HG03521 (cell line): Measurements from ENCODE around the gene ESAM.
A peak's percentile ranks its signal among the peaks of the same experiment; 100 is the strongest.
"Not testable (repeated sequence)": the region's sequence is repeated elsewhere in the genome, so short reads cannot be mapped to it uniquely, and the experiment has no call there.

Experiments
- ATAC-seq: cut with Tn5 transposase; IDR thresholded peaks from one replicate; pipeline ENCODE4 v1.9.1; 2021; ENCODE audit warnings: mild to moderate bottlenecking, moderate library complexity; ENCODE audit not compliant: unreplicated experiment

The ESAM gene

DNA sequence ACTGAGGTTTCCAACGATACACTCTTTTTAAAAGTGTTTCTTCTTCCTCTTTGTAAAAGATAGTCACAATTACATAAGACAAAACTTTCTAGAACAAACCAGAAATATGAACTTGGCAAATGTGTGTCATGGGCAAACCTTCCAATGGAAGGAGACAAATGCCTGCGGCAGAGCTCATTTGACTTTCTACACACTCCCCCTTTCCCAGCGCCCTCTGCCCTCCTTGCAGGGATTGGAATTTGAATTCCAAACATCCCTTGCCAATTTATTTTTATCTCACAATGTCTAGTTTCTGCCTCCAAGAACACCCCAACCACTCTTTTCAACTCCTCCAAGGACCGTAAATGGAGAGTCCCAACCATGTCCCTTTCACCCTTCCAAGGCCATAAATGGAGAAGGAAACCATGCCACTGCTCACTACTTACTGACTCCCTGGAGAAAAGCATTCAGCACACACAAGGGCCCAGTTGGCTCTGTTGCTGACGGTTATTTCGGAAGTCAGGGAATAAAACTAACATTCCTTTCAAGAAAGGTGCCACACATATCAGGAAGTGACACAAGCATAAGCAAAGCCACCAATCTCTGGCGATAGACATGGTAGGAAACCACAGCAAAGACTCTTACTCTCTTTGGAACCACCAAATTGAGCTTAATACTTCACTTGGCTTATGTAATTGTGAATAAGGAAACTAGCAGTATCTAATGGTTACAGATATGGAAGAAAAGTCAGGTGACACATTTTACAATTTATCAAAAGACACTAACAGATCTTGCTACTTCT is 15.0 kb upstream of the ESAM start:
- no peak for ATAC-seq

- not testable (repeated sequence) for ATAC-seq
Observed at GRCh38 chr11:124770959-124771358, 8.9 kb upstream of the ESAM start.

DNA sequence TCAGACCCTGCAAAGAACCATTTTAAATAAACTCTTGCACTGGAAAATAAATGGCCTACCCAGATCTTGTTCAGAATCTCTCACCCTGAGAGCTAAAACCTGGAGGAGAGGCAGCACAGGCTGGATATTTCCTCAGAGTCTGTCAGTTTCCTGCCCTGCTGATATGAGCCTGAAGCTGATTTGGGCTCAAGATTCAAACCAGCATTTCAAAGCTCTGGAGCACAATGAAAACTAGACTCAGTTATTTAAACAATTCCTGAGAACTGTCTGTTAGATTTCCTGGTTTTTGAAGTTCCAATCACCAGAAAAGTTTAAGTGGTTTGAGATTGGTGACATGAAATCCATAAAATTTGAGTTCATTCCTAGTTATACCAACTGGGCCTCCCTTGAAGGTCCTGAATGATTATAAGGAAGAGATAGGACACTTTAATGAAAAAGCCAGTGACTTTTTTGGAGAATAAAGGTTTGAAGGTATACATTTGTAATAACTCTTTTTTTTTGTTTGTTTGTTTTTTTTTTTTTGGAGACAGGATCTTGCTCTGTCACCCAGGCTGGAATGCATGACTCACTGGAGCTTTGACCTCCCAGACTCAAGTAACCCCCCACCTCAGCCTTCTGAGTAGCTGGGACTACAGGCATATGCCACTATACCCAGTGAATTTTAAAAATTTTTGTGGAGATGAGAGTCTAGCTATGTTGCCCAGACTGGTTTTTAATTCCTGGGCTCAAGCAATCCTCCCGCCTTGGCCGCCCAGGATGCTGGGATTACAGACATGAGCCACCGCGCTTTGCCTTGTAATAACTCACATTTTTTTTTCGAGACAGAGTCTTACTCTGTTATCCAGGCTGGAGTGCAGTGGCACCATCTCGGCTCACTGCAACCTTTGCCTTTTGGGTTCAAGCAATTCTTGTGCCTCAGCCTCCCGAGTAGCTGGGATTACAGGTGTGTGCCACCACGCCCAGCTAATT is 8.0 kb upstream of the ESAM start:
- no peak for ATAC-seq

- ATAC-seq, result no peak
Observed at GRCh38 chr11:124768914-124769313, 6.8 kb upstream of the ESAM start.

DNA sequence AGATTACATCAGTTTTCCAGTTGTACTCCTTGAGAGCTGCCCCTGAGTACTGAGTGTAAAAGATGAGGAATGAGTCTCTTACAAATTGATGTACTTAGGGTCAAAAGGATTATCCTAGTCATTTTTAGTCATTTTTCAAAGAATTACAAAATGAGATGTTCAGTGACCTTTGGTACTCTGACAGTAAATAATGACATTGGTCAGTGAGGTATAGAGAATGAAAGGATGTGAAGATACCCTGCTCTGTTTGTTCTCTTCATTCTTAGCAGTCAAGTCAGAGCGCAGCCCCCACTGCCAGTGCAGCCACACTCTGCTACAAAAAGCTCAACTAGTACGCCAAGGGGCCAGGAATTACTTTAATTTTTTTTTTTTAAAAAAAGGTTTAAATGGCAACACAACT is 4.1 kb upstream of the ESAM start:
- no peak for ATAC-seq

GRCh38 chr11:124763156-124763947 is 1.3 kb upstream of the ESAM start:
- no peak for ATAC-seq

DNA sequence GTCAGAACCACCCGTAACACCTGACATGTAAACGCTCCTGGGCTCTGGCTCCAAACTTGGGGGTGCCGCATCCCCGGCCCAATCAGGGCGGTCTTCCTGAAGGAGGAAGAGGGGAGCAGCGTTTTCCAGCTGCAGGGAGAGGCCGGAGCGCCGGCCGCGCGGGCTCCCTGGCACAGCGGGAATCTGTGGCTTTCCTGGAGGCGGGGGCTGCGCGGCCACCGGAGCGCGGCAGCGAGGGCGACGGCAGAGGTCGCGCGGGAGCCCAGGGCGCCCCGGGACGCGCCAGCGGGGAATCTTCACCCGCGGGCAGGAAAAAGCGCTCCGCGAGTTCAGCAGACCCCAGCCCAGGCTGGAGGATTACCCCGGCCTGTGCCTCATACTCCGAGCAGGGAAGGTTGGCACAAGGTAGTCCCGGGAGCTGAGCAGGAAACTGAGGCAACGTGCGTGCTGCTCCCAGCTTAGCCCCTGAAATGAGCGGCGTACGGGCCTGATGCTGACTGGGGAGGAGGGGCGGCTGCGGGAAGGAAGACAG is 600 bp upstream of the ESAM start:
- peak; percentile 2 for ATAC-seq

DNA sequence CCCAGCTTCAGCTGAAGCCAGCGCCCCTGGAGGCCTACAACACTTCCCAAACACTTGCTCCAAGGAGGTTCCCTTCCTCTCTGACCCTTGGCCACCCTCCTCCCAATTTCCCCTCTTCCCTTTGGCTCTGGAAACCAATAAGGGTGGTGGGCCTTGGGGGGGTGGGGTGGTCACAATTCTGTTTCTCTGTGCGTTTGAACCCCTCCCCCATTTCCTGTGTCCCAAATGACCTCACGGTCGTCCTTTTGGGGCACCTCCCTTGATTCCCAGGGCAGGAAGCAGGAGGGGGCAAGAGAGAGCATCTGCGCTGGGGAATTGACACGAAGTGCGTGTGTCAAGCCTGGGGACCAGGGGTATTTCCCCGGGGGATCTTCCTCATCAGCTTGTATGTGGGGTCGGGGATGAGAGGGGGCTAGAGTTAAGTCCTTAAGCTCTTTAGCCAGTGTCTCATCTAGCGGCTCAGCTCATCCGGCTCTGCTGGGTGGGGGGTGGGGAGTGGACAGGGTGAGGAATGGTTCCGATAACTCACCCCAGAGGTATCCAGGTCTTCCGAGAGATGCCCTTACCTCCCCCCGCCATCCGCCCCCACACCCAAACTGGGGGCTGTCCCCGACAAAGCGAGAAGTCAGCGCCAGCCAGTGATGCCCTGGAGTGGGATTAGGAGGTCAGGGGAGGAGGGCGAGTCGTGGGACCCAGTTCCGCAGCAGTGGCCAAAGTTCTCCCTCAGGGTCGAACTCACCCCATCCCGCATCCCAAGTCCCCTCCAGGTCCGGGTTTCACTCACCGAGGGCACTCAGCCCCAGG is 587 bp downstream of the ESAM start:
- ATAC-seq, result no peak

DNA sequence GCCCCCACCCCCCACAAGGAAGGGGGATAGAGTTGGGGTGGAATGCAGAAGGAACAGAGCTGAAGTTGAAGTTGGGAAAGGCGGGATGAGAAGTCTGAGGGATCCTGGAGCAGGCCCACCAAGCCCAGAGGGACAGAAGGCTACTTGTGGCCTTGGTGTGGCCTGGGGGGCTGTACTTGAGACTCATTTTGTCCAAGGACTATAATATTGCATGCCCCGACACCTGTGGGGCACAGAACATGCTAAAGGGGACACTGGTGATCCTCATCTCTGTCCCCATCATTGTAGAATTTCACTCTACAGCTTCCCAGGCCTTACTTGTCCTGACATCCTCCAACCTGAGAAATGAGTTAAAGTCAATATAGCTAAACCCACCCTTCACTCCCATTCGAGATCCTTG is 1.3 kb downstream of the ESAM start:
- no peak for ATAC-seq

- no peak for ATAC-seq
Observed at GRCh38 chr11:124760205-124760652, 1.9 kb downstream of the ESAM start.

DNA sequence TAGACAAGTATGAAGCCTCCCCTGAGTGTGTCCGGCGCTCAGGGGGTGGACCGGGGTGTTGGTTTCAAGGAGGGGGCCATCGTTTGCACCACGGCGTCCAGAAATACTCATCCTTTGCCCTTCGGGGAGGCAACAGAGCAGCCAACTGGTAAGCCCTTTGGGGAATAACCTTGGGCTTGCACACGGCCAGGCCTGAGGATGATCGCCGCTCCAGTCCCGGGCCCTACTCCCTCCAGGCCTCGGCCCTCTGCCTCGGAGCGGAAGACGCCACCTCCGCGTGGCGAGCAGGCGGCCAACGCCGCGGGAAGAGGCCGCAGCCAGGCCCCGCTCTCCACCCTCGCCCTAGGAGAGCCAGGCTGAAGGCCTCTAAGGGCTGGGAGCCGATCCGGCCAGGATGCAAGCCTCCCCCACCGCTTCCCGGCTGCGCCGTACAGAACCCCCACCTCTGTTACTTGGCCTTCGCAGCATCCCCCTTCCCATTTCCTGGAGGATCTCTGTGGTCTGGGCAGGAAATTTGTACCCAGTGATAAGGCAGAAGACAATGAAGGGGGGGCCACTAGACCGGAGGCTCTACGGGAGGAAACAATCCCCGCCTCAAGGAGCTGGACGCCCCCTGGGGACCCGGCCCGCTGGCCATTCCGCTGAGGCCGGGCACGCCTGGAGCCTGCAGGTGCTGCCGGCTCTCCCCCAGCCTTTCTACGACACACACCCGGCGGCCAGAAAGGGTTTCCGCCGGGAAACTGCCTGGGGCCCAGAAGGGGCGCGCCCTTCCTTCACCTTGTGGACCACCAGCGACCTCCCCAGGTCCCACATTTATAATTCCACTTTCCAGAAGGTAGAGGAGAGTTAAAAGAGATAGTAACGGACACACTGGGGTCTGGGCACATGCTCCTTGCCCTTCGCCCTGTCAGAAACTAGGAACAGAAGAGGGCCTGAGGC is 2.6 kb downstream of the ESAM start:
- no peak for ATAC-seq

GRCh38 chr11:124758355-124759265 is 3.5 kb downstream of the ESAM start:
- peak; percentile 37 for ATAC-seq

GRCh38 chr11:124757320-124757719 is 4.8 kb downstream of the ESAM start:
- ATAC-seq, result no peak

DNA sequence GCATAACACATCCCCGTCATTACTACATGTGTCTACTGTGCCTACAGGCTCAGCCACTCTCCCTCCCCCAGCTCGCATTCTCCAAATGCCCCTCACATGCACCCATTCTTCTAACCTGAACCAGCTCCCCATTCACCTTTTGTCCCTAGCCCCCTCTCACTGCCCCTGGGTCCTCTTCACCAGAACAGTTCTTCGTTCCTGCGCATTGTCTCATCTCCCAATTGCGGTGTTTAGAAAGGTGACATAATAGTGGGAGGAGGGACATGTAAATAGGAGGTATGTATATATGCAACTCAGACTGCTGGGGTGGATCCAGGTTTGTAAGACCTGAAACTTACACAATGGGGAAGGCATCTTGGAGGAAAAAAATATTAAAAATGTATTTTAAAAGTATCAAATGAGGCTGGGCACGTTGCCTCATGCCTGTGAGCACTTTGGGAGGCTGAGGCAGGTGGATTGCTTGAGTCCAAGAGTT is 5.3 kb downstream of the ESAM start:
- ATAC-seq, result no peak

DNA sequence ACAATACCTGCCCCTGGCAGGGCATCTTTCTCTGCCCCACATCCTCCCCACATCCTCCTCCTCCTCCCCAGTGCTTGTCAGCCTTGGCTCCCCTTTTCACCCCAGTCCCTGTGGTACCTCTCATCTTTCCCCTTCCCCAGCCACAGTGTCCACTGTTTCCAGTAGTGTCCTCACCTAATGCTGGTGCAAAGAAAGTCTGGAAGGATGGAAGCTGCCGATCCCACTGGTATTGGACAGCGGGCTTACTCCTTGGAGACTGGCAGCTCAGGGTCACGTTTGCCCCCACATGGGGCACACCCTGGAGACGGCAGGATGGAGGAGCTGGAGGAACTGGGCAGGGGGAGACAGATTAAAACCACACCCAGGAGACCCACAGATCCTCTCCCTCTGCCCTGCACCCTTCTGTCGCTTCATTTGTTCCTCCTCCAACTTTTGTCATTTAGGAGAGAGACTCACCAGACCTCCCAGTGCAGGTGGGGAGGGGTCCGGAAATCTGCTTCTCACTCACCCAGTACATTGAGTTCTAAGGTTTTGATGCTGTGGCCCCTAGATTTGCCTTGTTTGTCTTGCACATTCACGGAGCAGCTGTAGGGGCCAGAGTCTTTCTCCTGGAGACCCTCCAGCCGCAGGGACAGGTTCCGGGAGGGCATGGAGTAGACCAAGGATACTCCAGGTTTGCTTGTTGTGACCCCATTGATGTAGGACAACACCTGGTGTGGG is 5.9 kb downstream of the ESAM start:
- ATAC-seq, result no peak

- no peak for ATAC-seq
Observed at GRCh38 chr11:124754710-124755109, 7.4 kb downstream of the ESAM start.

DNA sequence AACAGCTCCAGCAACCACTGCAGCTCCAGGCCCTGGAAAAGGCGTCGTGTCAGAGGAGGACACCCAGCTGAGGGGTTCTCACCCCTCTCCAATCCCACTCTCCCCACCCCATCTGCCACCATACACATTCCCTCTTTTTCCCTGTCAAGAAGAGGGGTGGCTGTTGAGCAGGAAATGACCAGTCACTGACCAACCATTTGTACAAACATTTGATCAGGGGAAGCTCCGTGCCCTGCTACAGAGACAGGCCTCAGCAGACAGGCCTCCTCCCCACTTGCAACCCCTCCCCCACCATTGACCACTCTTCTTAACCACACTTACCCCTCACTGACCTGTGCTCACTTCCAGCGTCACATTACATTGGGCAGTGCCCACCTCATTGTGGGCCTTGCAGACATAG is 7.8 kb downstream of the ESAM start:
- no peak for ATAC-seq
